HG03045 (cell line): ENCODE measurements around the gene IFIT5.
"Not testable (repeated sequence)": the region's sequence is repeated elsewhere in the genome, so short reads cannot be mapped to it uniquely, and the experiment has no call there.

Experiments
- ATAC-seq: cut with Tn5 transposase; IDR thresholded peaks from one replicate; pipeline ENCODE4 v1.9.1; 2021; ENCODE audit warnings: mild to moderate bottlenecking, moderate library complexity; ENCODE audit not compliant: unreplicated experiment

The IFIT5 gene

GRCh38 chr10:89414146-89414878 is at the start of gene IFIT5:
Gene IFIT5 (plus strand): TSS chr10:89414568. CDS start chr10:89414799, 231 bp downstream.
- peak; percentile 76 for ATAC-seq

- ATAC-seq: peak; percentile 66
These were observed 46.8 kb upstream of the IFIT5 start for GRCh38 chr10:89367529-89367928.

- no peak for ATAC-seq
These were observed 46.2 kb upstream of the IFIT5 start for GRCh38 chr10:89368129-89368528.

GRCh38 chr10:89369156-89370105 is 44.9 kb upstream of the IFIT5 start:
- ATAC-seq: no peak

GRCh38 chr10:89371079-89371478 is 43.3 kb upstream of the IFIT5 start:
- ATAC-seq: no peak

- no peak for ATAC-seq
These were observed 42.4 kb upstream of the IFIT5 start for GRCh38 chr10:89371987-89372386.

- ATAC-seq: no peak
These were observed 40.3 kb upstream of the IFIT5 start for GRCh38 chr10:89373916-89374711.

GRCh38 chr10:89374713-89375141 is 39.6 kb upstream of the IFIT5 start:
- ATAC-seq: no peak

GRCh38 chr10:89377705-89378637 is 36.4 kb upstream of the IFIT5 start, which contains the start of gene IFIT1B:
Gene IFIT1B (plus strand): TSS chr10:89378056. CDS start chr10:89378136, 80 bp downstream.
- no peak for ATAC-seq

GRCh38 chr10:89379103-89379502 is 35.3 kb upstream of the IFIT5 start:
- no peak for ATAC-seq

- ATAC-seq: no peak
These were observed 31.6 kb upstream of the IFIT5 start for GRCh38 chr10:89382757-89383156.

- ATAC-seq: no peak
These were observed 29.7 kb upstream of the IFIT5 start for GRCh38 chr10:89384474-89385340.

GRCh38 chr10:89388806-89389205 is 25.6 kb upstream of the IFIT5 start:
- ATAC-seq: no peak

- no peak for ATAC-seq
These were observed 25.1 kb upstream of the IFIT5 start for GRCh38 chr10:89389254-89389653.

- no peak for ATAC-seq
These were observed 23.7 kb upstream of the IFIT5 start for GRCh38 chr10:89390476-89391225.

- not testable (repeated sequence) for ATAC-seq
These were observed 23.2 kb upstream of the IFIT5 start for GRCh38 chr10:89391226-89391576.

- peak; percentile 69 for ATAC-seq
These were observed 22.2 kb upstream of the IFIT5 start, which contains the start of gene IFIT1 for GRCh38 chr10:89391907-89392756. Gene IFIT1 (plus strand): TSS chr10:89392623. CDS start chr10:89392713, 90 bp downstream.
